Astrocyte (in vitro differentiated cells and primary cell): ENCODE measurements around the gene NAV2. TPM values are rescaled to one million over a fixed set of nuclear protein-coding genes. Genes with fewer than 3 reads are reported as not detected.

Experiments used
- DNase-seq: peaks from one replicate; pipeline ENCODE4 v3.0.0-alpha.2; 2010; ENCODE audit warnings: low read depth
- FAIRE-seq: peaks from 2 replicates; lab custom pipeline; 2011; peaks lifted over from hg19 to GRCh38; lab: Jason Lieb, UNC
- H2AFZ ChIP-seq: 2 replicates; pipeline ENCODE4 v1.6.0; 2012; ENCODE audit warnings: low read depth, low read length, inconsistent platforms
- H3K27ac ChIP-seq: 2 replicates; pipeline ENCODE4 v1.5.1; 2011; ENCODE audit warnings: low read depth, low read length, inconsistent platforms
- H3K27me3 ChIP-seq: 2 replicates; pipeline ENCODE4 v1.6.0; 2011; ENCODE audit warnings: low read length, inconsistent platforms; ENCODE audit not compliant: insufficient read depth
- H3K36me3 ChIP-seq: 2 replicates; pipeline ENCODE4 v1.5.1; 2011; ENCODE audit warnings: low read length, inconsistent platforms; ENCODE audit not compliant: insufficient read depth
- H3K4me1 ChIP-seq: 2 replicates; pipeline ENCODE4 v1.5.1; 2011; ENCODE audit warnings: low read length, inconsistent platforms; ENCODE audit not compliant: insufficient read depth
- H3K4me2 ChIP-seq: 2 replicates; pipeline ENCODE4 v1.6.0; 2012; ENCODE audit warnings: low read length, inconsistent platforms
- H3K4me3 ChIP-seq: 2 replicates; pipeline ENCODE4 v1.5.1; 2011; ENCODE audit warnings: low read depth, mild to moderate bottlenecking, low read length, inconsistent platforms; ENCODE audit not compliant: insufficient read depth
- H3K79me2 ChIP-seq: 2 replicates; pipeline ENCODE4 v1.6.0; 2012; ENCODE audit warnings: mild to moderate bottlenecking, low read length, inconsistent platforms; ENCODE audit not compliant: insufficient read depth
- H3K9ac ChIP-seq: 2 replicates; pipeline ENCODE4 v1.6.0; 2012; ENCODE audit warnings: mild to moderate bottlenecking, low read length, inconsistent platforms
- H3K9me3 ChIP-seq: 2 replicates; pipeline ENCODE4 v1.5.1; 2012; ENCODE audit warnings: low read depth, mild to moderate bottlenecking, low read length, inconsistent platforms; ENCODE audit not compliant: insufficient read depth
- H4K20me1 ChIP-seq: 2 replicates; pipeline ENCODE4 v1.6.0; 2012; ENCODE audit warnings: low read length, inconsistent platforms; ENCODE audit not compliant: insufficient read depth
- H3K27ac Mint-ChIP-seq: one replicate; pipeline ENCODE4 v1.8.0; 2021; ENCODE audit warnings: mild to moderate bottlenecking, mixed read lengths; ENCODE audit not compliant: unreplicated experiment
- H3K27me3 Mint-ChIP-seq: one replicate; pipeline ENCODE4 v1.8.0; 2021; ENCODE audit warnings: low read depth, mixed read lengths; ENCODE audit not compliant: unreplicated experiment
- H3K36me3 Mint-ChIP-seq: one replicate; pipeline ENCODE4 v1.8.0; 2021; ENCODE audit warnings: low read depth, mixed read lengths; ENCODE audit not compliant: unreplicated experiment
- H3K4me1 Mint-ChIP-seq: one replicate; pipeline ENCODE4 v1.8.0; 2021; ENCODE audit warnings: low read depth, mixed read lengths; ENCODE audit not compliant: unreplicated experiment
- H3K4me3 Mint-ChIP-seq: one replicate; pipeline ENCODE4 v1.8.0; 2021; ENCODE audit warnings: mild to moderate bottlenecking, moderate library complexity, mixed read lengths; ENCODE audit not compliant: unreplicated experiment
- H3K9me3 Mint-ChIP-seq: one replicate; pipeline ENCODE4 v1.8.0; 2021; ENCODE audit warnings: mild to moderate bottlenecking, mixed read lengths; ENCODE audit not compliant: unreplicated experiment
- CTCF ChIP-seq: IDR thresholded peaks from 2 replicates; pipeline ENCODE4 v1.5.1; 2011; ENCODE audit warnings: low read depth, mild to moderate bottlenecking, inconsistent platforms, low read length, moderate library complexity; ENCODE audit not compliant: insufficient read depth
- EZH2 ChIP-seq: IDR thresholded peaks from 2 replicates; pipeline ENCODE4 v1.6.1; 2012; ENCODE audit warnings: mild to moderate bottlenecking, low read length, inconsistent platforms; ENCODE audit not compliant: insufficient read depth
- total RNA-seq: library from RNA; stranded (reverse); gene quantifications from 2 replicates; pipeline ENCODE4 v1.2.1, GENCODE V29; 2021

Gene NAV2
- total RNA-seq, 1 donor from 2014 or later = 20.6 TPM

DNA sequence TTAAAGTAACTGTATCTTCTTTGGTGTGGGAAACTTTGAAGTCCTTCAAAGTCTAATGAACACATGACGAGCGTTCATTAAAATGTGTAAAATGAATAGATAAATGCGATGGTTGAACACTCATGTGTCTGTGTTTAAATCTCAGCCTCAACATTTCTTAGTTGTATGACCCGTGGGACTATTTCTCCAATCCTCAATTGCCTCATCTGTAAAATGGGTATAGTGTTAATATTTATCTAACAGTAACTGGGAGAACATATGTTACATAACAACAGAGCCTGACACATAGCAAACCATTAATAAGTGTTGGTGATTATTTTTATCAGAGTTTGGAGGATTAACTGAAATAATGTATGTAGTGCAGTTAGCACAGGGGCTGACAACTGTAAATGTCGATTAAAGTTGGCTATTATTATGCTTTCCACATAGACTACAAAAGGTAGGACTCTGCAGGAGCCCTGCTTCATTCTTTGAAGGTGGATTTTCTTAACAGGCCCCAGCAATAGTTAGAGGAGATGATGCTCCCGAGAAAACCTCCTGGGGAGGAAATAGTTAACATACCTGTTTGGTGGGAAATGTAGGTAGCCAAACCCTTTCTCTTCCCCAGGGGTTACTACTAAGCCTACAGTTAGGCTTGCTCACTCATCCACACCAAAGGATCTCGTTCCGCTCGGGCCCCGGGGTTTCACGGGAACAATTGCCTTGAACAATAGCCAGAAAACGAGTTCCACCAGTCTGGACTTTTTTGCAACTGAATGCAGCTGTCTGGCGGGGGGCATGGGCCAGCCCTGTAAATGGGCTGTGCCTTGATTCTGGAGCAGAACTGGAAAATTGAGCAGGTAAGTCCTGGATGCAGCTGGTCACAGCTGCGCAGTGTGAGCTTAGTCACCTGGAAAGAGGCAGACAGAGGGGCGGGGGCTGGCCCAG lies 314.3 kb downstream of the NAV2 start:
- no peak overlapping the region for H3K4me3 ChIP-seq
- TF ChIP-seq CTCF (no peak), EZH2 (no peak)
- H3K36me3 ChIP-seq = no peaks in the 10 kb centered on the region
- no peak for DNase-seq
- no peaks in the 10 kb centered on the region for H3K9me3 Mint-ChIP-seq
- no peak for FAIRE-seq
- H3K27me3 Mint-ChIP-seq = no peaks in the 10 kb centered on the region
- H3K79me2 ChIP-seq = peaks cover 11% of the 10 kb centered on the region
- no peaks in the 10 kb centered on the region for H4K20me1 ChIP-seq
- H3K27ac ChIP-seq = no peak overlapping the region
- no peaks in the 10 kb centered on the region for H3K27me3 ChIP-seq
- H3K4me2 ChIP-seq = peak overlapping the region; percentile 55
- H3K4me1 Mint-ChIP-seq = peaks cover 64% of the 10 kb centered on the region
- H3K9ac ChIP-seq = no peak overlapping the region
- no peak overlapping the region for H2AFZ ChIP-seq
- no peaks in the 10 kb centered on the region for H3K36me3 Mint-ChIP-seq
- H3K4me1 ChIP-seq = peaks cover 30% of the 10 kb centered on the region
- no peak overlapping the region for H3K4me3 Mint-ChIP-seq
- peak overlapping the region; percentile 77 for H3K27ac Mint-ChIP-seq
- H3K9me3 ChIP-seq = no peaks in the 10 kb centered on the region

GRCh38 chr11:20027556-20028013 lies 314.9 kb downstream of the NAV2 start:
- H3K27me3 ChIP-seq = no peaks in the 10 kb centered on the region
- no peaks in the 10 kb centered on the region for H3K36me3 ChIP-seq
- no peak overlapping the region for H3K9ac ChIP-seq
- H3K4me2 ChIP-seq = peak overlapping the region; percentile 55
- H3K9me3 ChIP-seq = no peaks in the 10 kb centered on the region
- DNase-seq (peak; percentile 60), FAIRE-seq (no peak)
- H3K4me1 ChIP-seq = peaks cover 29% of the 10 kb centered on the region
- Mint-ChIP-seq H3K9me3 (no peaks in the 10 kb centered on the region), H3K4me3 (peak overlapping the region; percentile 17), H3K36me3 (no peaks in the 10 kb centered on the region), H3K27me3 (no peaks in the 10 kb centered on the region), H3K27ac (peak overlapping the region; percentile 77), H3K4me1 (peaks cover 64% of the 10 kb centered on the region)
- H4K20me1 ChIP-seq = no peaks in the 10 kb centered on the region
- no peak overlapping the region for H3K4me3 ChIP-seq
- H2AFZ ChIP-seq = no peak overlapping the region
- no peak for TF ChIP-seq EZH2
- TF ChIP-seq CTCF = no peak
- H3K27ac ChIP-seq = no peak overlapping the region
- peaks cover 11% of the 10 kb centered on the region for H3K79me2 ChIP-seq

DNA sequence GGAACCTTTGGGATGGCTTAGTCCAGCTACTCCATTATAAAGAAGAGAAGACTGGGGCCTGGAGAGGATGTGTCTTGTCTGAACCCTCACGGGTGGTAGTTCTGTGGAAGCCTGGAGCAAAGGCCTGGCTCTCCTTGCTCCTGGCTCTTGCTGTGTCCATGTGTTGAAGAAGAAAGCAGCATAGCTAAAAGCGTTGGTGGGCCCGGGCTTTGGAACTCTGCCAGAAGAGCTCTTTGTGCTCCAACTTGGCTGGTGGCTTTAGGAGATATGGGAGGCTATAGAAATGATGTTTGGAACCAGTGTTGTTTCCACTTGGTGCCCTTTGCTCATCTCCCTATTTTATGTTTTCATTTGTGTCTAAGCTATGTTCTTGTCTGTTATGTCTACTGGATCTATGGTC lies 316.6 kb downstream of the NAV2 start:
- H3K27me3 ChIP-seq = no peaks in the 10 kb centered on the region
- no peak for DNase-seq
- peak overlapping the region; percentile 69 for H3K27ac Mint-ChIP-seq
- H3K9me3 Mint-ChIP-seq = no peaks in the 10 kb centered on the region
- no peaks in the 10 kb centered on the region for H3K36me3 ChIP-seq
- no peak overlapping the region for H3K27ac ChIP-seq
- H3K4me3 Mint-ChIP-seq = no peak overlapping the region
- no peaks in the 10 kb centered on the region for H3K27me3 Mint-ChIP-seq
- TF ChIP-seq EZH2 (no peak), CTCF (no peak)
- peaks cover 25% of the 10 kb centered on the region for H3K4me1 ChIP-seq
- H3K4me2 ChIP-seq = no peak overlapping the region
- peaks cover 6% of the 10 kb centered on the region for H3K79me2 ChIP-seq
- no peaks in the 10 kb centered on the region for H3K9me3 ChIP-seq
- H3K36me3 Mint-ChIP-seq = no peaks in the 10 kb centered on the region
- no peak overlapping the region for H3K4me3 ChIP-seq
- H2AFZ ChIP-seq = no peak overlapping the region
- H3K4me1 Mint-ChIP-seq = peaks cover 67% of the 10 kb centered on the region
- no peak for FAIRE-seq
- no peak overlapping the region for H3K9ac ChIP-seq
- no peaks in the 10 kb centered on the region for H4K20me1 ChIP-seq
